HK-2 (cell line): Measurements from ENCODE around the gene MPHOSPH6.
"Not testable (repeated sequence)": the region's sequence is repeated elsewhere in the genome, so short reads cannot be mapped to it uniquely, and the experiment has no call there.

Experiments used
- DNase-seq: peaks from one replicate; pipeline ENCODE4 v3.0.0-alpha.2; 2018; ENCODE audit not compliant: unreplicated experiment

The MPHOSPH6 gene

GRCh38 chr16:82169861-82170845, at the start of gene MPHOSPH6:
TSS of gene MPHOSPH6 (minus strand) at chr16:82170224. CDS start at chr16:82170175, 49 bp downstream.
- DNase-seq, result peak; percentile 92

GRCh38 chr16:82219298-82219697, 49.3 kb upstream of the MPHOSPH6 start:
- no peak for DNase-seq

GRCh38 chr16:82209314-82209713, 39.3 kb upstream of the MPHOSPH6 start:
- DNase-seq, result not testable (repeated sequence)

- no peak for DNase-seq
Observed at GRCh38 chr16:82203198-82203597, 33.2 kb upstream of the MPHOSPH6 start.

GRCh38 chr16:82201926-82202325, 31.9 kb upstream of the MPHOSPH6 start:
- DNase-seq, result no peak

- no peak for DNase-seq
Observed at GRCh38 chr16:82201351-82201750, 31.3 kb upstream of the MPHOSPH6 start.

GRCh38 chr16:82199209-82199608, 29.2 kb upstream of the MPHOSPH6 start:
- no peak for DNase-seq

GRCh38 chr16:82197540-82198240, 27.7 kb upstream of the MPHOSPH6 start:
- no peak for DNase-seq

- DNase-seq, result no peak
Observed at GRCh38 chr16:82195917-82196494, 26.0 kb upstream of the MPHOSPH6 start.

- DNase-seq, result no peak
Observed at GRCh38 chr16:82194086-82194485, 24.1 kb upstream of the MPHOSPH6 start.

GRCh38 chr16:82192665-82193064, 22.6 kb upstream of the MPHOSPH6 start:
- no peak for DNase-seq

GRCh38 chr16:82190386-82190785, 20.4 kb upstream of the MPHOSPH6 start:
- DNase-seq, result no peak

- DNase-seq, result no peak
Observed at GRCh38 chr16:82187829-82188228, 17.8 kb upstream of the MPHOSPH6 start.

- DNase-seq, result no peak
Observed at GRCh38 chr16:82185012-82185411, 15.0 kb upstream of the MPHOSPH6 start.

- no peak for DNase-seq
Observed at GRCh38 chr16:82184213-82184612, 14.2 kb upstream of the MPHOSPH6 start.

- DNase-seq, result no peak
Observed at GRCh38 chr16:82183004-82183397, 13.0 kb upstream of the MPHOSPH6 start.

GRCh38 chr16:82182266-82183003, 12.4 kb upstream of the MPHOSPH6 start:
- DNase-seq, result no peak

GRCh38 chr16:82181461-82182185, 11.6 kb upstream of the MPHOSPH6 start:
- DNase-seq, result no peak

GRCh38 chr16:82178352-82178751, 8.3 kb upstream of the MPHOSPH6 start:
- DNase-seq, result no peak

- no peak for DNase-seq
Observed at GRCh38 chr16:82177555-82177954, 7.5 kb upstream of the MPHOSPH6 start.

GRCh38 chr16:82176204-82176603, 6.2 kb upstream of the MPHOSPH6 start:
- DNase-seq, result no peak
